NCI-H2171 treated with DMSO at 0.1 percent for 48 hours (cell line): ENCODE data around the gene ZNF501.

Experiments used
- DNase-seq: peaks from one replicate; lab custom pipeline; 2025; lab: John Stamatoyannopoulos, UW

ZNF501 gene

GRCh38 chr3:44729384-44729910 is at the start of gene ZNF501:
Gene ZNF501 (plus strand): TSS chr3:44729635. CDS start chr3:44734422, 4,787 bp downstream.
- DNase-seq: peak; percentile 88

GRCh38 chr3:44680921-44681455 is 48.4 kb upstream of the ZNF501 start:
- no peak for DNase-seq

GRCh38 chr3:44682182-44682896 is 47.1 kb upstream of the ZNF501 start:
- no peak for DNase-seq

DNA sequence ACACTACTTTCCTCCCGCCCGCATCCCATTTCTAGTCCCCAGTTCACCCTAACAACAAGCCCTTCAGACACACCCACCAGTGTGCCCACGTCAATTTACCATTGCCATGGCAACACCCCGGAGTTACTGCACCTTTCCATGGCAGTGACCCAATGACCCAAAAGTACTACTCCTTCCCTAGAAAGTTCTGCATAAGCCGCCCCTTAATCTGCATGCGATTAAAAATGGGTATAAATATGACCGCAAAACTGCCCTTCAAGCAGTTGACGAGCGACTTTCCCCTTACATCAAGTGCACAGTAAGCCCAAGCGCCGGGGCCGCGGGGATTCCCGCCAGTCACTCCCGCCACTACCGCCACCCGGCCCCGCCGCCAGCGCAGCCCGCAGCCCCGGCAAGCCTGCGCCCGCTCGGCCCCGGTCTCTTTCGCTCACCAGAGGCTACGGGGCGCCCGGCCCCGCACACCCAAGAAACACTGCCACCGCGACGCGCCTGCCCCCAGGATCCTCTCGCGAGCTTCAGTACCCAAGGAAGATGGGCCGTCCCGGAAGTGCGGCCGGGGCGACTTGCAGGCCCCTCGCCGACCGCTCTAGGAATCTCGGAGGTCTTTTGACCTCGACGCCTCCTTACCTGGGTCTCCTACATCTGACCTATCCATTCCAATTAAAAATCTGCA is 44.2 kb upstream of the ZNF501 start:
- DNase-seq: peak; percentile 83

DNA sequence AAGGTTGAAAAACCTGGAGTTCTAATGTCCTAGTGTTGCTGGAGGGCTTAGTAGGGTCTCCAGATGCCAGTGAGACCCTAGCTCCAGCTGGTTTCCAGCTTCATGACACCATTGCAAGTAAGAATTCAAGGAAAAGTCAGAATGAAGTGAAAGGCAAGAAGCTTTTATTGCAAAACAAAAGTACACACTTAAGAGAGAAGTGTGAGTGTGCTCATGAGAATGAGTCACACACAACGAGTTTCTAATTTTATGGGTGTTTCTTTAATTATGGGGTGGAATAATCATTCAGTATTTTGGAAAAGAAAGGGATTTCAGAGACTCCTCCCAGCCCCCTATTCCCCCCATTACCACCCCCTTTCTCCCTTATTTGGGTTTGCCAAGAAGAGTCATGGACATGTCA is 41.5 kb upstream of the ZNF501 start:
- no peak for DNase-seq

DNA sequence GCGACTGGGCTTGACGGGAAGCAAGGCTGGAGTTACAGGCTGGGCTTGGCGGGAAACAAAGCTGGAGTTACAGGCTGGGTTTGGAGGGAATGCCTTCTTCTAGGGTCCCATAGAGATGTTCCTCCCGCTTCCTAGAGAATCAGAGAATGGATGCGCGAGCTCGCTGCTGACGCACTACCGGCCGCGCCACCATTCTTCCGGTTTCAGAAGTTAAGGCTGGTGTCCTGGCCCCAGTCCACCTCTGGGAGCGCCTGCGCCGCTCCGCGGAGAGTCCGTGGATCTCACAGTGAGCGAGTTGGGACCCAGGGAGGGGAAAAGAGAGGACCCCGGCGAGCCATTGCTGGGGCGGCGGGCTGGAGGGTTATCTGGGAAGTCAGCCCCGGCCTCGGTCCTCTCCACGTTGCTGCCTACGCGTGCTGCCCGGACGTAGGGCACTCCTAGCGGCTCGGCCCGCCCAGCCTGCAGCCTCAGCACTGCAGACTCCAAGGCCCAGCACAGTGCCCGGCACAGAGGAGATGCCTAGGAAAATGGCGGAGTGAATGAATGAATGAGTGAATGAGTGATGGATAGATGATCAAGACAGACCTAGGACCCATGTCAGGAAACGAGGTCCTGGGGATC is 16.9 kb upstream of the ZNF501 start, which contains the start of gene ZNF502:
ZNF502 (plus strand) TSS at position 206 of the 621 bp plus-strand sequence. CDS start 7,602 bp downstream, outside the sequence.
- peak; percentile 87 for DNase-seq

- DNase-seq: no peak
Measured at GRCh38 chr3:44721231-44722102, 8.0 kb upstream of the ZNF501 start.

DNA sequence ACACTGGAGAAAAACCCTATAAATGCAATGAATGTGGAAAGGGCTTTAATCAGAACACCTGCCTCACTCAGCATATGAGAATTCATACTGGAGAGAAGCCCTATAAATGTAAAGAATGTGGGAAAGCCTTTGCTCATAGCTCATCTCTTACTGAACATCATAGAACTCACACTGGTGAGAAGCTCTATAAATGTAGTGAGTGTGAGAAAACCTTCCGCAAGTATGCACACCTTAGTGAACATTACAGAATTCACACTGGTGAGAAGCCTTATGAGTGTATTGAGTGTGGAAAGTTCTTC is 7.4 kb upstream of the ZNF501 start:
- DNase-seq: no peak

DNA sequence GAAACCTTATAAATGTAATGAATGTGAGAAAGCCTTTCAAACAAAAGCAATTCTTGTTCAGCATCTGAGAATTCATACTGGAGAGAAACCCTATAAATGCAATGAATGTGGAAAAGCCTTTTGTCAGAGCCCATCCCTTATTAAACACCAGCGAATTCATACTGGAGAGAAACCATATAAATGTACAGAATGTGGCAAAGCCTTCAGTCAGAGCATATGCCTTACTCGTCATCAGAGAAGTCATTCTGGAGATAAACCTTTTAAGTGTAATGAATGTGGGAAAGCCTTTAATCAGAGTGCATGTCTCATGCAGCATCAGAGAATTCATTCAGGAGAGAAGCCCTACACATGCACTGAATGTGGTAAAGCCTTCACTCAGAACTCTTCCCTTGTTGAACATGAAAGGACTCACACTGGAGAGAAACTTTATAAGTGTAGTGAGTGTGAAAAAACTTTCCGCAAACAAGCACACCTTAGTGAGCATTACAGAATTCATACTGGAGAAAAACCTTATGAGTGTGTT is 5.3 kb downstream of the ZNF501 start:
- DNase-seq: no peak

- no peak for DNase-seq
Measured at GRCh38 chr3:44761101-44761423, 31.6 kb downstream of the ZNF501 start.

- DNase-seq: peak; percentile 95
Measured at GRCh38 chr3:44761424-44762169, 32.2 kb downstream of the ZNF501 start, which contains the start of the genes KIAA1143 and KIF15. Gene KIAA1143 (minus strand): TSS chr3:44761619. CDS start chr3:44761602, 17 bp downstream. Gene KIF15 (plus strand): TSS chr3:44761794. CDS start chr3:44761866, 72 bp downstream.

DNA sequence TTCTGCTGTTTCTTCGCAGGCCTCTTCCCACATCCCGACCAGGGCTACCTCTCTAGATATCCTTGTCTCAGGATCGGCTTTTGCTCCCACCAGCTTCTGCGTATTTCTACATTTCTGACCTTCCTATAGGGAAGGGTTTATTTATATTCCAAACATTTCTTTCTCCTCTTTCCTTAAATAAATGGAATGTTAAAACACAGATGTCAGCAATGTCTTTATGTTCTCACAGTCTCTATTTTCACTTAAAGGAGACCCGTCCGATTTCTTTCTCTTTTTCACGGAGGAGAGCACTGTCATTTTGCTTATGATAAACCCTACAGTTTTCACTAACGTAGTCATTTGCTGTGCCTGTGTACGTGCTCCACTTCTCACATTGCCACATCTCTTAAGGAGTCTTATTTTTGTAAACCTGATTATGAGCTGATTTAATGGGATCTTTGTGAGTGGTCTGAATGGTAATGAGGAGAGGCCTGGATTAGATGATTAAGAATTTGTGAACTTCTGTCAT is 32.8 kb downstream of the ZNF501 start:
- peak; percentile 60 for DNase-seq

- DNase-seq: no peak
Measured at GRCh38 chr3:44762690-44763089, 33.3 kb downstream of the ZNF501 start.

DNA sequence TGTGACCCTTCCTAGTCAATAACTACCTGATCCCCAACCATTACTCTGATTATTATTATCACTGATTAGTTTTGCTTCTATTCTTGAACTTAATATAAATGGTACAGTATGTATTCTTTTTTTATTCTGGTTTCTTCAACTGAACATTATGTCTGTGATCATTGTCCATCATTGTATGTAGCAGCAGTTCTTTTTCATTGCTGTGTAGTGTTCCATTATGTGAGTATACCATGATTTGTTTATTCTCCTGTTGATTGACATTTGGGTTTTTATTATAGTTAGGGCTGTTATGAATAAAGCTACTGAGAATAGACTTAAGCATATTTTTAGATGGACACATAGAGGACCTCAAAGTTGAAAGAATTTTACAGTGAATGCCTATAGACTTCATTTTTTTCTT is 34.8 kb downstream of the ZNF501 start:
- DNase-seq: no peak

GRCh38 chr3:44771424-44772098 is 42.1 kb downstream of the ZNF501 start:
- no peak for DNase-seq

GRCh38 chr3:44772099-44772442 is 42.6 kb downstream of the ZNF501 start:
- no peak for DNase-seq

- no peak for DNase-seq
Measured at GRCh38 chr3:44782891-44783290, 53.5 kb downstream of the ZNF501 start.
